ENCODE results near the gene LYRM1.

The LYRM1 gene

GRCh38 chr16:20901068-20901435, 481 bp downstream of the LYRM1 start:
- Histone ChIP-seq H3K4me1 (ENCODE audit: low read length) (peaks cover 34% of the 10 kb centered on the region), H3K4me3 (ENCODE audit: low read length) (peak overlapping the region; percentile 89), H4K20me1 (ENCODE audit: insufficient read depth, low read length) (no peaks in the 10 kb centered on the region), H3K4me2 (ENCODE audit: low read depth, low read length) (peak overlapping the region; percentile 92), H3K27me3 (replicated peaks; ENCODE audit: insufficient read depth, low read length) (no peaks in the 10 kb centered on the region), H3K9ac (ENCODE audit: low read length) (peak overlapping the region; percentile 94), H3F3A (ENCODE audit: insufficient read depth, low read length) (peaks cover 14% of the 10 kb centered on the region), H3K36me3 (replicated peaks; ENCODE audit: insufficient read depth, low read length) (no peaks in the 10 kb centered on the region), H3K79me2 (ENCODE audit: low read length) (peaks cover 60% of the 10 kb centered on the region), H3K27ac (ENCODE audit: low read length) (peak overlapping the region; percentile 83; the same call in 1 of the 2 replicates), H3K9me3 (replicated peaks; ENCODE audit: insufficient read depth, low read length) (no peaks in the 10 kb centered on the region), H3K9me2 (replicated peaks; ENCODE audit: insufficient read depth, low read length) (no peaks in the 10 kb centered on the region), H2AFZ (ENCODE audit: low read length) (peak overlapping the region; percentile 80)
- no peak for TF ChIP-seq CTCF (IDR thresholded peaks at IDR 0.05; ENCODE audit: low read length)
- TF ChIP-seq EZH2 (optimal IDR thresholded peaks at IDR 0.05; ENCODE audit: low read depth, low read length): no peak
- TF ChIP-seq EZH2phosphoT487 (IDR thresholded peaks at IDR 0.05; ENCODE audit: low read length): no peak
- no peak for DNase-seq

GRCh38 chr16:20901436-20902112, 1.0 kb downstream of the LYRM1 start:
- DNase-seq: peak; percentile 11
- H3K79me2 ChIP-seq (ENCODE audit: low read length): peaks cover 60% of the 10 kb centered on the region
- TF ChIP-seq EZH2phosphoT487 (IDR thresholded peaks at IDR 0.05; ENCODE audit: low read length) (no peak), CTCF (IDR thresholded peaks at IDR 0.05; ENCODE audit: low read length) (no peak), EZH2 (optimal IDR thresholded peaks at IDR 0.05; ENCODE audit: low read depth, low read length) (no peak)

GRCh38 chr16:20902426-20902825, 1.9 kb downstream of the LYRM1 start:
- Histone ChIP-seq H3K27ac (ENCODE audit: low read length) (no peak overlapping the region), H3K36me3 (replicated peaks; ENCODE audit: insufficient read depth, low read length) (no peaks in the 10 kb centered on the region), H3K9me3 (replicated peaks; ENCODE audit: insufficient read depth, low read length) (no peaks in the 10 kb centered on the region), H2AFZ (ENCODE audit: low read length) (no peak overlapping the region), H3K4me3 (ENCODE audit: low read length) (no peak overlapping the region), H3K4me2 (ENCODE audit: low read depth, low read length) (peak overlapping the region; percentile 73; the same call in 1 of the 2 replicates), H4K20me1 (ENCODE audit: insufficient read depth, low read length) (no peaks in the 10 kb centered on the region), H3K27me3 (replicated peaks; ENCODE audit: insufficient read depth, low read length) (no peaks in the 10 kb centered on the region), H3K4me1 (ENCODE audit: low read length) (peaks cover 34% of the 10 kb centered on the region), H3K9ac (ENCODE audit: low read length) (no peak overlapping the region), H3K9me2 (replicated peaks; ENCODE audit: insufficient read depth, low read length) (no peaks in the 10 kb centered on the region), H3F3A (ENCODE audit: insufficient read depth, low read length) (peaks cover 14% of the 10 kb centered on the region), H3K79me2 (ENCODE audit: low read length) (peaks cover 58% of the 10 kb centered on the region)
- DNase-seq: no peak
- TF ChIP-seq EZH2 (optimal IDR thresholded peaks at IDR 0.05; ENCODE audit: low read depth, low read length): no peak
- no peak for TF ChIP-seq CTCF (IDR thresholded peaks at IDR 0.05; ENCODE audit: low read length)
- TF ChIP-seq EZH2phosphoT487 (IDR thresholded peaks at IDR 0.05; ENCODE audit: low read length): no peak

More at GRCh38 chr16:20901436-20902112, 1.0 kb downstream of the LYRM1 start:
- H3K27me3 ChIP-seq (replicated peaks; ENCODE audit: insufficient read depth, low read length): no peaks in the 10 kb centered on the region
- peak overlapping the region; percentile 92 for H3K4me2 ChIP-seq (ENCODE audit: low read depth, low read length)
- peaks cover 14% of the 10 kb centered on the region for H3F3A ChIP-seq (ENCODE audit: insufficient read depth, low read length)
- H2AFZ ChIP-seq (ENCODE audit: low read length): peak overlapping the region; percentile 80
- H4K20me1 ChIP-seq (ENCODE audit: insufficient read depth, low read length): no peaks in the 10 kb centered on the region
- peak overlapping the region; percentile 89 for H3K4me3 ChIP-seq (ENCODE audit: low read length)
- no peaks in the 10 kb centered on the region for H3K36me3 ChIP-seq (replicated peaks; ENCODE audit: insufficient read depth, low read length)
- peak overlapping the region; percentile 94 for H3K9ac ChIP-seq (ENCODE audit: low read length)
- no peaks in the 10 kb centered on the region for H3K9me3 ChIP-seq (replicated peaks; ENCODE audit: insufficient read depth, low read length)
- H3K4me1 ChIP-seq (ENCODE audit: low read length): peaks cover 34% of the 10 kb centered on the region
- H3K9me2 ChIP-seq (replicated peaks; ENCODE audit: insufficient read depth, low read length): no peaks in the 10 kb centered on the region
- peak overlapping the region; percentile 83; the same call in 1 of the 2 replicates for H3K27ac ChIP-seq (ENCODE audit: low read length)

Measured in MM.1S (cell line).